ENCODE measurements around the gene ARL8B.
"Not testable (repeated sequence)": the region's sequence is repeated elsewhere in the genome, so short reads cannot be mapped to it uniquely, and the experiment has no call there.

ARL8B gene

GRCh38 chr3:5144316-5144994 is 22.4 kb downstream of the ARL8B start:
- in situ Hi-C loops (cut with MboI; ENCODE audit: low sequenced_read_pairs) = no loop called here

- in situ Hi-C loops (cut with MboI; ENCODE audit: low sequenced_read_pairs) = no loop called here
Measured at GRCh38 chr3:5145120-5145519, 23.0 kb downstream of the ARL8B start.

GRCh38 chr3:5147152-5147551 is 25.1 kb downstream of the ARL8B start:
- in situ Hi-C loops (cut with MboI; ENCODE audit: low sequenced_read_pairs) = not testable (repeated sequence)

- in situ Hi-C loops (cut with MboI; ENCODE audit: low sequenced_read_pairs) = no loop called here
Measured at GRCh38 chr3:5149306-5149880, 27.3 kb downstream of the ARL8B start.

- in situ Hi-C loops (cut with MboI; ENCODE audit: low sequenced_read_pairs) = no loop called here
Measured at GRCh38 chr3:5151586-5151985, 29.5 kb downstream of the ARL8B start.

- in situ Hi-C loops (cut with MboI; ENCODE audit: low sequenced_read_pairs) = no loop called here
Measured at GRCh38 chr3:5153074-5153473, 31.0 kb downstream of the ARL8B start.

- in situ Hi-C loops (cut with MboI; ENCODE audit: low sequenced_read_pairs) = no loop called here
Measured at GRCh38 chr3:5155241-5155640, 33.1 kb downstream of the ARL8B start.

- in situ Hi-C loops (cut with MboI; ENCODE audit: low sequenced_read_pairs) = no loop called here
Measured at GRCh38 chr3:5160321-5160720, 38.2 kb downstream of the ARL8B start.

GRCh38 chr3:5160940-5161858 is 39.1 kb downstream of the ARL8B start:
- in situ Hi-C loops (cut with MboI; ENCODE audit: low sequenced_read_pairs) = no loop called here

GRCh38 chr3:5162102-5162501 is 40.0 kb downstream of the ARL8B start:
- in situ Hi-C loops (cut with MboI; ENCODE audit: low sequenced_read_pairs) = no loop called here

GRCh38 chr3:5165698-5166097 is 43.6 kb downstream of the ARL8B start:
- in situ Hi-C loops (cut with MboI; ENCODE audit: low sequenced_read_pairs) = no loop called here

- in situ Hi-C loops (cut with MboI; ENCODE audit: low sequenced_read_pairs) = no loop called here
Measured at GRCh38 chr3:5166846-5167245, 44.8 kb downstream of the ARL8B start.

- in situ Hi-C loops (cut with MboI; ENCODE audit: low sequenced_read_pairs) = no loop called here
Measured at GRCh38 chr3:5168110-5168509, 46.0 kb downstream of the ARL8B start.

GRCh38 chr3:5169807-5170206 is 47.7 kb downstream of the ARL8B start:
- in situ Hi-C loops (cut with MboI; ENCODE audit: low sequenced_read_pairs) = no loop called here

- in situ Hi-C loops (cut with MboI; ENCODE audit: low sequenced_read_pairs) = no loop called here
Measured at GRCh38 chr3:5170975-5171374, 48.9 kb downstream of the ARL8B start.

- in situ Hi-C loops (cut with MboI; ENCODE audit: low sequenced_read_pairs) = no loop called here
Measured at GRCh38 chr3:5172018-5172417, 49.9 kb downstream of the ARL8B start.

- in situ Hi-C loops (cut with MboI; ENCODE audit: low sequenced_read_pairs) = not testable (repeated sequence)
Measured at GRCh38 chr3:5179036-5179435, 56.9 kb downstream of the ARL8B start.

- in situ Hi-C loops (cut with MboI; ENCODE audit: low sequenced_read_pairs) = no loop called here
Measured at GRCh38 chr3:5181469-5182141, 59.5 kb downstream of the ARL8B start.

- in situ Hi-C loops (cut with MboI; ENCODE audit: low sequenced_read_pairs) = not testable (repeated sequence)
Measured at GRCh38 chr3:5183714-5184113, 61.6 kb downstream of the ARL8B start.

GRCh38 chr3:5184499-5184898 is 62.4 kb downstream of the ARL8B start:
- in situ Hi-C loops (cut with MboI; ENCODE audit: low sequenced_read_pairs) = no loop called here

- in situ Hi-C loops (cut with MboI; ENCODE audit: low sequenced_read_pairs) = no loop called here
Measured at GRCh38 chr3:5185093-5185673, 63.1 kb downstream of the ARL8B start.

Measured in HL-60/S4 treated with retinoic acid at 250 ng/mL for 4 days and 3 days (cell line).